MCF 10A (cell line): ENCODE measurements around the gene RPS29. TPM values are rescaled to one million over a fixed set of nuclear protein-coding genes. Genes with fewer than 3 reads are reported as not detected.

ENCODE experiments used
- BruUV-seq: library from RNA; stranded (reverse); fragments of 400-500 nt; replicated peaks from 2 replicates; lab custom pipeline; 2021; lab: Mats Ljungman, UMichigan
- CTCF ChIA-PET: fragments of 300-600 bp; sonication (Branson Sonifier 250); formaldehyde crosslinking; extraction: SDS; loops from one replicate; lab custom pipeline; 2021; ENCODE audit warnings: antibody characterized with exemption, inconsistent platforms; lab: Yijun Ruan, JAX
- POLR2A ChIA-PET: fragments of 300-600, 350-650 bp; sonication (Branson Sonifier 250); formaldehyde crosslinking; extraction: SDS; loops from one replicate; lab custom pipeline; 2020; ENCODE audit warnings: antibody characterized with exemption, inconsistent platforms; lab: Yijun Ruan, JAX
- DNase-seq: peaks from one replicate; pipeline ENCODE4 v3.0.0-alpha.2; 2018; ENCODE audit not compliant: unreplicated experiment
- H3K27ac Mint-ChIP-seq: one replicate; pipeline ENCODE4 v1.8.0; 2022; ENCODE audit warnings: mild to moderate bottlenecking, low read depth, mixed read lengths; ENCODE audit not compliant: unreplicated experiment
- H3K27me3 Mint-ChIP-seq: one replicate; pipeline ENCODE4 v1.8.0; 2022; ENCODE audit warnings: mixed read lengths; ENCODE audit not compliant: insufficient read depth, unreplicated experiment
- H3K36me3 Mint-ChIP-seq: one replicate; pipeline ENCODE4 v1.8.0; 2022; ENCODE audit warnings: mild to moderate bottlenecking, moderate library complexity, mixed read lengths; ENCODE audit not compliant: insufficient read depth, unreplicated experiment
- H3K4me1 Mint-ChIP-seq: one replicate; pipeline ENCODE4 v1.8.0; 2022; ENCODE audit warnings: mixed read lengths; ENCODE audit not compliant: insufficient read depth, unreplicated experiment
- H3K4me3 Mint-ChIP-seq: one replicate; pipeline ENCODE4 v1.8.0; 2022; ENCODE audit warnings: mild to moderate bottlenecking, moderate library complexity, mixed read lengths; ENCODE audit not compliant: unreplicated experiment
- H3K9me3 Mint-ChIP-seq: one replicate; pipeline ENCODE4 v1.8.0; 2022; ENCODE audit warnings: mixed read lengths; ENCODE audit not compliant: unreplicated experiment
- intact Hi-C: fragments of 100-400 bp; cut with micrococcal nuclease; formaldehyde crosslinking; loops from 2 replicates; pipeline ENCODE4 v1.14.1; 2022
- total RNA-seq: library from RNA; stranded (reverse); gene quantifications from 2 replicates; pipeline ENCODE4 v1.2.3, GENCODE V29; 2022
- TF ChIP-seq, protein P1 (sequence below): fragments of 200-600 bp; IDR thresholded peaks from one replicate; pipeline ENCODE4 v1.8.0; 2022; ENCODE audit warnings: antibody characterized with exemption, mild to moderate bottlenecking; ENCODE audit not compliant: unreplicated experiment

Gene RPS29
- total RNA-seq, 1 experiment from 2014 or later: 1,499 TPM

DNA sequence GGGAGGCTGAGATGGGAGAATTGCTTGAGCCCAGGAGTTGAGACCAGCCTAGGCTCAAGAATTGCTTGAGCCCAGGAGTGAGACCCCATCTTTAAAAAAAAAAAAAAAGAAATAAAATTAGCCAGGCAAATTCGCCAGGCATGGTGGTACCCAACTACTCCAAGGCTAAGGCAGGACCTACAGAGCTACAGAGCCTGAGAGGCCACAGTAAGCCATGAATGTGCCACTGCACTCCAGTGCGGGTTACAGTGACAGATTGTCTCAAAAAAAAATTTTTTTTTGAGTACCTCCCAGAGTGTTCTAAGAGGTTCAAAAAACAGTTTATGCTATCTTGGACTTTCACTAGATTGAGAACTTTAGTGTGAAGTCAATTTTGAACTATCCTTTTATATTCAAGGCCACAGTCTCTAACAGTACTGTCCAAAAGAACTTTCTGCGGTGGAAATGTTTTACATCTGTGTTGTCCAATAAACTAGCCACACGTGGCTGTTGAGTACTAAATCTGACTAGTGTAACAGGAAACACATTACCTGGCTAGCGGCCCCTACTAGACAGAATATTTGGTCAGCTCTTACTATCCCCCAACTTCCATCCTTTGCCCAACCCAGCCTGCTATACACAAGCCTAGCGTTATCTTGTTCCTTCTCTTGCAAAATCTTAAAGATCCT is 31.8 kb upstream of the RPS29 start:
- Mint-ChIP-seq H3K36me3 (peaks cover 53% of the 10 kb centered on the region), H3K27me3 (no peaks in the 10 kb centered on the region), H3K9me3 (no peaks in the 10 kb centered on the region), H3K27ac (peak overlapping the region; percentile 99), H3K4me1 (peaks cover 28% of the 10 kb centered on the region), H3K4me3 (peak overlapping the region; percentile 31)
- intact Hi-C loops: no loop called here
- TF ChIP-seq, protein P1, sequence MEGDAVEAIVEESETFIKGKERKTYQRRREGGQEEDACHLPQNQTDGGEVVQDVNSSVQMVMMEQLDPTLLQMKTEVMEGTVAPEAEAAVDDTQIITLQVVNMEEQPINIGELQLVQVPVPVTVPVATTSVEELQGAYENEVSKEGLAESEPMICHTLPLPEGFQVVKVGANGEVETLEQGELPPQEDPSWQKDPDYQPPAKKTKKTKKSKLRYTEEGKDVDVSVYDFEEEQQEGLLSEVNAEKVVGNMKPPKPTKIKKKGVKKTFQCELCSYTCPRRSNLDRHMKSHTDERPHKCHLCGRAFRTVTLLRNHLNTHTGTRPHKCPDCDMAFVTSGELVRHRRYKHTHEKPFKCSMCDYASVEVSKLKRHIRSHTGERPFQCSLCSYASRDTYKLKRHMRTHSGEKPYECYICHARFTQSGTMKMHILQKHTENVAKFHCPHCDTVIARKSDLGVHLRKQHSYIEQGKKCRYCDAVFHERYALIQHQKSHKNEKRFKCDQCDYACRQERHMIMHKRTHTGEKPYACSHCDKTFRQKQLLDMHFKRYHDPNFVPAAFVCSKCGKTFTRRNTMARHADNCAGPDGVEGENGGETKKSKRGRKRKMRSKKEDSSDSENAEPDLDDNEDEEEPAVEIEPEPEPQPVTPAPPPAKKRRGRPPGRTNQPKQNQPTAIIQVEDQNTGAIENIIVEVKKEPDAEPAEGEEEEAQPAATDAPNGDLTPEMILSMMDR: no peak
- no TSS peak for BruUV-seq
- no peak for DNase-seq
- POLR2A ChIA-PET: interaction anchor here (0.7 to 1.5 kb wide), 7 partner anchors 8 to 31 kb away, joined by 3 to 6 read pairs (median 3); partner anchors contain the start of gene RPS29
- CTCF ChIA-PET: interaction anchor here (0.8 to 1.5 kb wide), 3 partner anchors 16 to 209 kb away, joined by 3 to 5 read pairs (median 4); no protein-coding TSS in a partner anchor

DNA sequence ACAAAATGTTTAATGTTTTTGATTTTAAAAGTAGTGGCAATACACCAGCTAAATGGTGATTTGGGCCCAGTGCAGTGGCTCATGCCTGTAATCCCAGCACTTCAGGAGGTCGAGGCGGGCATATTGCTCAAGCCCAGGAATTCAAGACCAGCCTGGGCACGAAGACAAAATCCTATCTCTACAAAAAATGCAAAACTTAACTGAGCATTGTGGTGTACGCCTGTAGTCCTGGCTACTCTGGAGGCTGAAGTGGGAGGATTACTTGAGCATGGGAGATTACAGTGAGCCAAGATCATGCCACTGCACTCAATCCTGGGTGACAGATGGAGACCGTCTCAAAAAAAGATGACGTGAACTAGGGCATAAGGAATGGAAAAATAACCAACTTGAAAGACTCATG is 29.6 kb upstream of the RPS29 start:
- Mint-ChIP-seq H3K27me3 (no peaks in the 10 kb centered on the region), H3K9me3 (no peaks in the 10 kb centered on the region), H3K4me1 (peaks cover 18% of the 10 kb centered on the region), H3K4me3 (no peak overlapping the region), H3K36me3 (peaks cover 63% of the 10 kb centered on the region), H3K27ac (no peak overlapping the region)
- no TSS peak for BruUV-seq
- ChIA-PET CTCF (no interaction called here), POLR2A (interaction anchor here (1.8 kb wide), 1 partner anchor 30 kb away, joined by 7 read pairs; the partner anchor contains the start of gene RPS29)
- no peak for DNase-seq
- TF ChIP-seq, protein P1: no peak
- intact Hi-C loops: no loop called here

DNA sequence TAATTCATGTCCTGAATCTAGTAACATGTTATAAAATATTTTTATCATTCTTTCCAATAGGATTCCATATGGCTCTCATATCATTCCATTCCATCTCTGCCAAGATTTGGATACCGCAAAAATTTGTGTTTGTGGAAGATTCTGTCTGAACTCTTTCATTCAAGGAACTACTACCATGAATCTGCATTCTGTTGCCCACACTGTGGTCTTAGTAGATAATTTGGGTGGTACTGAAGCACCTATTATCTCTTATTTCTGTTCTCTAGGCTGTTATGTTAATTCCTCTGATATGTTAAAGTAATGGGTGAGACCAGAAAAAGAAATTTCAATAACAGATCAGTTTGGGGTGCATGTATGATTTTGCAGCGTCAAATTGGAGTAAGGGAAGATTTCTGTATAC is 28.0 kb upstream of the RPS29 start:
- peaks cover 55% of the 10 kb centered on the region for H3K36me3 Mint-ChIP-seq
- no peaks in the 10 kb centered on the region for H3K27me3 Mint-ChIP-seq
- TF ChIP-seq, protein P1: no peak
- BruUV-seq: no TSS peak
- no peak overlapping the region for H3K4me3 Mint-ChIP-seq
- no peak for DNase-seq
- H3K9me3 Mint-ChIP-seq: no peaks in the 10 kb centered on the region
- intact Hi-C loops: no loop called here
- CTCF ChIA-PET: interaction anchor here (1.4 kb wide), 1 partner anchor 12 kb away, joined by 9 read pairs; no protein-coding TSS in a partner anchor
- H3K4me1 Mint-ChIP-seq: peaks cover 18% of the 10 kb centered on the region
- POLR2A ChIA-PET: interaction anchor here (1.0 to 1.8 kb wide), 2 partner anchors 20 to 28 kb away, joined by 4 to 7 read pairs; partner anchors contain the start of gene RPS29
- H3K27ac Mint-ChIP-seq: peak overlapping the region; percentile 26

DNA sequence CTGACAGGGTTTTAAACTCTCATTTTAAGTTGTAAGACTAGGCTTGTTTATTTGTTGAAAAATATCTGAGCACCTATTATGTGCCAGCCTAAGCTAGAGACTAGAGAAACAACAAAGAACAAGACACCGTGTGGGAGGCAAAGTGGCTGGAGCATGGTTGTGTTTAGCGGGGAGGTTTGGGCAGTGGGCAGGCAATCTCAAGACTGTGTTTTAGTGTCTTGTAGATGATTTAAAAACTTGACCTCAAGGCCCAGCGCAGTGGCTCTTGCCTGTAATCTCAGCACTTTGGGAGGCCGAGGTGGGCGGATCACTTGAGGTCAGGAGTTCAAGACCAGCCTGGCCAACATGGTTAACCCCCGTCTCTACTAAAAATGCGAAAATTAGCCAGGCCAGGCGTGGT is 26.5 kb upstream of the RPS29 start:
- Mint-ChIP-seq H3K4me3 (no peak overlapping the region), H3K36me3 (peaks cover 42% of the 10 kb centered on the region), H3K4me1 (peaks cover 6% of the 10 kb centered on the region), H3K27me3 (no peaks in the 10 kb centered on the region), H3K9me3 (no peaks in the 10 kb centered on the region), H3K27ac (no peak overlapping the region)
- no peak for DNase-seq
- ChIA-PET POLR2A (interaction anchor here (1.0 to 1.1 kb wide), 2 partner anchors 8 to 26 kb away, joined by 3 to 7 read pairs; partner anchors contain the start of genes MGAT2, RPL36AL and RPS29), CTCF (interaction anchor here (1.0 to 1.4 kb wide), 2 partner anchors 10 to 25 kb away, joined by 4 to 9 read pairs; no protein-coding TSS in a partner anchor)
- BruUV-seq: no TSS peak
- intact Hi-C loops: no loop called here
- TF ChIP-seq, protein P1: no peak
